NCI-H146 treated with DMSO at 0.1 percent for 48 hours (cell line): ENCODE measurements around the gene PLCH1.

ENCODE experiments used
- DNase-seq: peaks from one replicate; lab custom pipeline; 2025; ENCODE audit not compliant: unreplicated experiment; lab: John Stamatoyannopoulos, UW

The PLCH1 gene

GRCh38 chr3:155744626-155745324, at the start of gene PLCH1:
TSS of gene PLCH1 (minus strand) at chr3:155745071. CDS start at chr3:155704224, 40,847 bp downstream.
- DNase-seq, result peak; percentile 69

GRCh38 chr3:155792532-155792931, 47.7 kb upstream of the PLCH1 start:
- no peak for DNase-seq

- DNase-seq, result no peak
Measured at GRCh38 chr3:155791190-155791589, 46.3 kb upstream of the PLCH1 start.

- no peak for DNase-seq
Measured at GRCh38 chr3:155790272-155790925, 45.5 kb upstream of the PLCH1 start.

GRCh38 chr3:155785662-155786295, 40.9 kb upstream of the PLCH1 start:
- peak; percentile 13 for DNase-seq

- no peak for DNase-seq
Measured at GRCh38 chr3:155782390-155782953, 37.6 kb upstream of the PLCH1 start.

- no peak for DNase-seq
Measured at GRCh38 chr3:155780291-155780690, 35.4 kb upstream of the PLCH1 start.

GRCh38 chr3:155778462-155778861, 33.6 kb upstream of the PLCH1 start:
- DNase-seq, result no peak

- no peak for DNase-seq
Measured at GRCh38 chr3:155772801-155773200, 27.9 kb upstream of the PLCH1 start.

GRCh38 chr3:155771126-155771525, 26.3 kb upstream of the PLCH1 start:
- DNase-seq, result no peak

GRCh38 chr3:155766206-155766605, 21.3 kb upstream of the PLCH1 start:
- no peak for DNase-seq

GRCh38 chr3:155763870-155764463, 19.1 kb upstream of the PLCH1 start:
- DNase-seq, result no peak

- no peak for DNase-seq
Measured at GRCh38 chr3:155760653-155761052, 15.8 kb upstream of the PLCH1 start.

GRCh38 chr3:155757577-155757976, 12.7 kb upstream of the PLCH1 start:
- DNase-seq, result no peak

- DNase-seq, result peak; percentile 60
Measured at GRCh38 chr3:155753038-155753639, 8.3 kb upstream of the PLCH1 start.

- no peak for DNase-seq
Measured at GRCh38 chr3:155748611-155749365, 3.9 kb upstream of the PLCH1 start.

GRCh38 chr3:155747946-155748290, 3.0 kb upstream of the PLCH1 start:
- DNase-seq, result no peak

GRCh38 chr3:155747286-155747945, 2.5 kb upstream of the PLCH1 start:
- DNase-seq, result no peak

GRCh38 chr3:155746703-155747102, 1.8 kb upstream of the PLCH1 start:
- DNase-seq, result no peak
